CD14-positive monocyte (primary cell): ENCODE data around the gene PHLDA2. TPM values are rescaled to one million over a fixed set of nuclear protein-coding genes. Genes with fewer than 3 reads are reported as not detected.

ENCODE experiments used
- DNase-seq, 3 donors: peaks; one replicate each; pipeline ENCODE4 v3.0.0-alpha.2; 2011 to 2022
- H2AFZ ChIP-seq: 2 replicates; pipeline ENCODE4 v1.6.0; 2012; ENCODE audit warnings: mild to moderate bottlenecking, low read depth, low read length, inconsistent platforms; ENCODE audit not compliant: insufficient read depth, poor library complexity, severe bottlenecking
- H3K27ac ChIP-seq, 2 donors: 1 replicate in 1 of 2; 2 replicates in 1 of 2; pipeline ENCODE4 v1.5.1; 2012 to 2013; ENCODE audit warnings: low read length in 2 of 2, control low read depth in 1 of 2, inconsistent platforms in 1 of 2, low read depth in 1 of 2, mild to moderate bottlenecking in 1 of 2
- H3K27me3 ChIP-seq, 2 donors: one replicate each; pipeline versions ENCODE4 v1.6.0 to v1.6.1; 2011 to 2013; ENCODE audit warnings: low read length in 2 of 2; ENCODE audit not compliant: control insufficient read depth in 2 of 2, insufficient read depth in 2 of 2
- H3K36me3 ChIP-seq, 2 donors: replicated peaks in 1 of 2; 1 replicate in 1 of 2; 2 replicates in 1 of 2; pipeline versions ENCODE4 v1.5.1 to v1.6.1; 2012 to 2013; ENCODE audit warnings: low read length in 2 of 2, control low read depth in 1 of 2, inconsistent platforms in 1 of 2, mild to moderate bottlenecking in 1 of 2; ENCODE audit not compliant: insufficient read depth in 2 of 2, control insufficient read depth in 1 of 2
- H3K4me1 ChIP-seq, 2 donors: 1 replicate in 1 of 2; 2 replicates in 1 of 2; pipeline versions ENCODE4 v1.5.1 to v1.6.1; 2012 to 2013; ENCODE audit warnings: low read length in 2 of 2, control low read depth in 1 of 2, inconsistent platforms in 1 of 2, mild to moderate bottlenecking in 1 of 2, moderate library complexity in 1 of 2; ENCODE audit not compliant: insufficient read depth in 2 of 2, control insufficient read depth in 1 of 2
- H3K4me2 ChIP-seq: replicated peaks from 2 replicates; pipeline ENCODE3; 2012; ENCODE audit warnings: low read length, moderate library complexity, mild to moderate bottlenecking; ENCODE audit not compliant: poor library complexity, severe bottlenecking; ENCODE audit errors: extremely low read depth
- H3K4me3 ChIP-seq, 3 experiments: fragments of 200-600 bp in 1 of 3; sonication (generic) in 1 of 3; replicated peaks in 1 of 3; 1 replicate in 2 of 3; 2 replicates in 1 of 3; pipeline ENCODE4 v1.5.1; 2011 to 2013; ENCODE audit warnings: low read length in 3 of 3, mild to moderate bottlenecking in 3 of 3, control low read depth in 2 of 3, low read depth in 2 of 3, inconsistent platforms in 1 of 3, moderate library complexity in 1 of 3
- H3K79me2 ChIP-seq: 2 replicates; pipeline ENCODE4 v1.6.0; 2012; ENCODE audit warnings: mild to moderate bottlenecking, control low read depth, inconsistent platforms, low read length, moderate library complexity; ENCODE audit not compliant: insufficient read depth
- H3K9ac ChIP-seq: 2 replicates; pipeline ENCODE4 v1.6.0; 2017; ENCODE audit warnings: low read length, mild to moderate bottlenecking; ENCODE audit not compliant: insufficient read depth, poor library complexity, severe bottlenecking
- H3K9me3 ChIP-seq, 2 donors: replicated peaks in 1 of 2; 1 replicate in 1 of 2; 2 replicates in 1 of 2; pipeline versions ENCODE4 v1.5.1 to v1.6.1; 2012 to 2013; ENCODE audit warnings: low read length in 2 of 2, control low read depth in 1 of 2; ENCODE audit not compliant: control insufficient read depth in 1 of 2, insufficient read depth in 1 of 2
- H4K20me1 ChIP-seq: 2 replicates; pipeline ENCODE4 v1.6.0; 2012; ENCODE audit warnings: mild to moderate bottlenecking, low read length, control low read depth, moderate library complexity; ENCODE audit not compliant: insufficient read depth
- H3K27ac Mint-ChIP-seq, 7 donors: one replicate each; pipeline ENCODE4 v1.8.0; 2020; ENCODE audit warnings: mild to moderate bottlenecking in 7 of 7, mixed read lengths in 7 of 7, moderate library complexity in 6 of 7, inconsistent platforms in 2 of 7
- H3K27me3 Mint-ChIP-seq, 3 donors: one replicate each; pipeline ENCODE4 v1.8.0; 2021 to 2022; ENCODE audit warnings: low read depth in 3 of 3, mild to moderate bottlenecking in 3 of 3, mixed read lengths in 3 of 3, moderate library complexity in 3 of 3, inconsistent platforms in 1 of 3
- H3K36me3 Mint-ChIP-seq, 2 donors: one replicate each; pipeline ENCODE4 v1.8.0; 2020; ENCODE audit warnings: mixed read lengths in 2 of 2, inconsistent platforms in 1 of 2, mild to moderate bottlenecking in 1 of 2
- H3K4me1 Mint-ChIP-seq: one replicate; pipeline ENCODE4 v1.8.0; 2020; ENCODE audit warnings: mild to moderate bottlenecking, mixed read lengths
- H3K4me3 Mint-ChIP-seq, 2 donors: one replicate each; pipeline ENCODE4 v1.8.0; 2020; ENCODE audit warnings: mild to moderate bottlenecking in 2 of 2, mixed read lengths in 2 of 2, moderate library complexity in 1 of 2
- H3K9me3 Mint-ChIP-seq, 7 donors: one replicate each; pipeline ENCODE4 v1.8.0; 2020 to 2022; ENCODE audit warnings: mixed read lengths in 7 of 7, mild to moderate bottlenecking in 6 of 7, moderate library complexity in 6 of 7, inconsistent platforms in 2 of 7
- CTCF ChIP-seq: fragments of 200-600 bp; IDR thresholded peaks from one replicate; pipeline ENCODE4 v1.8.0; 2022; ENCODE audit warnings: antibody characterized with exemption, mild to moderate bottlenecking
- WGBS: methylation state at CpG from one replicate; pipeline ENCODE4 v1.1.5; 2013; ENCODE audit warnings: missing lambda C conversion rate; ENCODE audit not compliant: insufficient coverage; 5-methylcytosine and 5-hydroxymethylcytosine counted together
- intact Hi-C, 2 donors: fragments of 100-400 bp; cut with micrococcal nuclease; formaldehyde crosslinking; loops; one replicate each; pipeline versions ENCODE4 v1.15.0 to v1.15.1; 2023
- polyA plus RNA-seq, 3 donors: library from polyadenylated mRNA; depleted of rRNA in 1 of 3; unstranded in 2 of 3; stranded (reverse) in 1 of 3; fragments of 300-500 nt in 2 of 3; fragments of >200 nt in 1 of 3; fragmentation: Illumina TruSeq in 2 of 3; gene quantifications; 1 replicate in 2 of 3; 2 replicates in 1 of 3; pipeline ENCODE4 v1.2.3, GENCODE V29; 2012 to 2021

The PHLDA2 gene
- polyA plus RNA-seq, 3 donors, result 2.6 to 54.5 (median 4.7) TPM

- 93% methylated on average over 7 of the region's 10 CpGs for WGBS
- Mint-ChIP-seq H3K36me3 (peaks cover 4 to 12% of the 10 kb centered on the region in 2 donors), H3K27ac (peak overlapping the region in 1 of 7 donors; percentile 69), H3K27me3 (peaks cover 32 to 45% (median 33%) of the 10 kb centered on the region in 3 donors), H3K4me1 (peaks cover 13% of the 10 kb centered on the region), H3K4me3 (no peak overlapping the region), H3K9me3 (peaks cover 0 to 14% (median 7%) of the 10 kb centered on the region in 7 donors)
- no peak overlapping the region for H3K4me2 ChIP-seq
- peaks cover 8 to 29% of the 10 kb centered on the region in 2 donors for H3K27me3 ChIP-seq
- peaks cover 2 to 14% of the 10 kb centered on the region in 2 donors for H3K9me3 ChIP-seq
- intact Hi-C loops, result no loop called here
- H3K27ac ChIP-seq, result no peak overlapping the region
- no peak for TF ChIP-seq CTCF
- H3K79me2 ChIP-seq, result no peaks in the 10 kb centered on the region
- H4K20me1 ChIP-seq, result peaks cover 17% of the 10 kb centered on the region
- no peak for DNase-seq
- no peak overlapping the region for H3K9ac ChIP-seq
- no peak overlapping the region for H3K4me3 ChIP-seq
- H3K36me3 ChIP-seq, result no peaks in the 10 kb centered on the region
- no peak overlapping the region for H2AFZ ChIP-seq
- H3K4me1 ChIP-seq, result peaks cover 15 to 19% of the 10 kb centered on the region in 2 donors
Measured at GRCh38 chr11:2924381-2924780, 4.8 kb downstream of the PHLDA2 start.

GRCh38 chr11:2923446-2924375 is 5.5 kb downstream of the PHLDA2 start:
- Mint-ChIP-seq H3K4me3 (no peak overlapping the region), H3K27ac (no peak overlapping the region)

More at GRCh38 chr11:2923446-2924375, 5.5 kb downstream of the PHLDA2 start:
- peaks cover 2 to 14% of the 10 kb centered on the region in 2 donors for H3K9me3 ChIP-seq
- H3K9me3 Mint-ChIP-seq, result peaks cover 0 to 12% (median 7%) of the 10 kb centered on the region in 7 donors
- no peak overlapping the region for H3K27ac ChIP-seq
- peaks cover 8 to 25% of the 10 kb centered on the region in 2 donors for H3K27me3 ChIP-seq
- no peaks in the 10 kb centered on the region for H3K36me3 ChIP-seq
- no peaks in the 10 kb centered on the region for H3K79me2 ChIP-seq
- no peak overlapping the region for H3K4me3 ChIP-seq
- no peak overlapping the region for H2AFZ ChIP-seq
- peaks cover 30 to 40% (median 31%) of the 10 kb centered on the region in 3 donors for H3K27me3 Mint-ChIP-seq
- 96% methylated on average over 21 of the region's 22 CpGs for WGBS
- peaks cover 15% of the 10 kb centered on the region for H4K20me1 ChIP-seq
- H3K9ac ChIP-seq, result no peak overlapping the region
- DNase-seq, result no peak
- peaks cover 4 to 14% of the 10 kb centered on the region in 2 donors for H3K36me3 Mint-ChIP-seq
- peaks cover 11 to 13% of the 10 kb centered on the region in 2 donors for H3K4me1 ChIP-seq
- intact Hi-C loops, result no loop called here
- no peak for TF ChIP-seq CTCF
- H3K4me1 Mint-ChIP-seq, result peaks cover 10% of the 10 kb centered on the region
- no peak overlapping the region for H3K4me2 ChIP-seq
